Measurements from ENCODE around the gene SP4.

- no peak for TF ChIP-seq CTCF (conservative IDR thresholded peaks at IDR 0.05; ENCODE audit: low read length)
- TF ChIP-seq EZH2phosphoT487 (IDR thresholded peaks at IDR 0.05; ENCODE audit: borderline replicate concordance, low read depth, low read length), result no peak
Measured at GRCh38 chr7:21429021-21429420, 1.1 kb downstream of the SP4 start.
